ENCODE results near the gene UGT1A6. TPM values are rescaled to one million over a fixed set of nuclear protein-coding genes. Genes with fewer than 3 reads are reported as not detected.

UGT1A6 gene
- total RNA-seq, 5 donors from 2014 or later (not counting 1 experiment from before 2014, with no cell fraction given): 0.32 TPM; not detected in 4

GRCh38 chr2:233814056-233814835 is 121.6 kb downstream of the UGT1A6 start:
- ATAC-seq (replicated peaks in 1 of 4) (no peak), DNase-seq (peak in 2 of 35 experiments; percentile 10 to 18)
- Histone ChIP-seq H3K4me1 (ENCODE audit: control insufficient read depth in 1 of 2, extremely low read depth in 1 of 2, insufficient read depth in 2 of 2, low read length in 2 of 2) (no peaks in the 10 kb centered on the region), H3K9me3 (no peaks in the 10 kb centered on the region), H3K36me3 (ENCODE audit: control insufficient read depth in 2 of 2, extremely low read depth in 1 of 2, insufficient read depth in 1 of 2, low read length in 1 of 2) (no peaks in the 10 kb centered on the region), H3K27ac (ENCODE audit: low read length) (no peak overlapping the region), H3K4me3 (ENCODE audit: control insufficient read depth in 1 of 2, extremely low read depth in 1 of 2, low read length in 1 of 2) (no peak overlapping the region), H3K27me3 (replicated peaks in 1 of 2; ENCODE audit: control insufficient read depth in 2 of 2, extremely low read depth in 1 of 2, insufficient read depth in 2 of 2, low read length in 1 of 2) (peaks cover 0 to 38% of the 10 kb centered on the region in 2 experiments)
- ChIA-PET CTCF (no interaction called here), POLR2A (no interaction called here)
- H3K9me3 Mint-ChIP-seq: no peaks in the 10 kb centered on the region
- H3K4me1 Mint-ChIP-seq: peaks cover 0 to 5% (median 0%) of the 10 kb centered on the region in 3 donors
- H3K4me3 Mint-ChIP-seq: no peak overlapping the region
- peaks cover 16 to 38% of the 10 kb centered on the region in 2 donors for H3K27me3 Mint-ChIP-seq
- no peak overlapping the region for H3K27ac Mint-ChIP-seq
- no peaks in the 10 kb centered on the region for H3K36me3 Mint-ChIP-seq
- WGBS (ENCODE audit: insufficient coverage): 43% methylated on average over 1 of the region's 2 CpGs

GRCh38 chr2:233815861-233816260 is 123.2 kb downstream of the UGT1A6 start:
- Mint-ChIP-seq H3K27me3 (peaks cover 14 to 39% of the 10 kb centered on the region in 2 donors), H3K36me3 (no peaks in the 10 kb centered on the region), H3K27ac (no peak overlapping the region), H3K9me3 (no peaks in the 10 kb centered on the region), H3K4me3 (no peak overlapping the region), H3K4me1 (peaks cover 0 to 5% (median 0%) of the 10 kb centered on the region in 3 donors)
- DNase-seq (no peak), ATAC-seq (replicated peaks in 1 of 4) (no peak)
- no peak overlapping the region for H3K4me3 ChIP-seq (ENCODE audit: control insufficient read depth in 1 of 2, extremely low read depth in 1 of 2, low read length in 1 of 2)
- H3K4me1 ChIP-seq (ENCODE audit: control insufficient read depth in 1 of 2, extremely low read depth in 1 of 2, insufficient read depth in 2 of 2, low read length in 2 of 2): no peaks in the 10 kb centered on the region
- H3K27ac ChIP-seq (ENCODE audit: low read length): no peak overlapping the region
- no peaks in the 10 kb centered on the region for H3K9me3 ChIP-seq
- WGBS (ENCODE audit: insufficient coverage): no CpG with 5 or more reads among the region's 6 CpGs
- CTCF ChIA-PET: no interaction called here
- no peaks in the 10 kb centered on the region for H3K36me3 ChIP-seq (ENCODE audit: control insufficient read depth in 2 of 2, extremely low read depth in 1 of 2, insufficient read depth in 1 of 2, low read length in 1 of 2)
- H3K27me3 ChIP-seq (replicated peaks in 1 of 2; ENCODE audit: control insufficient read depth in 2 of 2, extremely low read depth in 1 of 2, insufficient read depth in 2 of 2, low read length in 1 of 2): peaks cover 0 to 48% of the 10 kb centered on the region in 2 experiments
- POLR2A ChIA-PET: no interaction called here

- Histone ChIP-seq H3K36me3 (ENCODE audit: control insufficient read depth in 2 of 2, extremely low read depth in 1 of 2, insufficient read depth in 1 of 2, low read length in 1 of 2) (no peaks in the 10 kb centered on the region), H3K4me1 (ENCODE audit: control insufficient read depth in 1 of 2, extremely low read depth in 1 of 2, insufficient read depth in 2 of 2, low read length in 2 of 2) (no peaks in the 10 kb centered on the region), H3K27me3 (replicated peaks in 1 of 2; ENCODE audit: control insufficient read depth in 2 of 2, extremely low read depth in 1 of 2, insufficient read depth in 2 of 2, low read length in 1 of 2) (peaks cover 0 to 47% of the 10 kb centered on the region in 2 experiments), H3K27ac (ENCODE audit: low read length) (no peak overlapping the region), H3K4me3 (ENCODE audit: control insufficient read depth in 1 of 2, extremely low read depth in 1 of 2, low read length in 1 of 2) (no peak overlapping the region), H3K9me3 (no peaks in the 10 kb centered on the region)
- Mint-ChIP-seq H3K36me3 (no peaks in the 10 kb centered on the region), H3K27me3 (peaks cover 14 to 38% of the 10 kb centered on the region in 2 donors), H3K4me1 (peaks cover 0 to 5% (median 0%) of the 10 kb centered on the region in 3 donors), H3K9me3 (no peaks in the 10 kb centered on the region), H3K27ac (no peak overlapping the region), H3K4me3 (no peak overlapping the region)
- ATAC-seq (replicated peaks in 1 of 4): no peak
- CTCF ChIA-PET: no interaction called here
- peak in 1 of 35 experiments; percentile 5 for DNase-seq
- no CpG with 5 or more reads among the region's 2 CpGs for WGBS (ENCODE audit: insufficient coverage)
- POLR2A ChIA-PET: no interaction called here
Measured at GRCh38 chr2:233816334-233816733, 123.6 kb downstream of the UGT1A6 start.

GRCh38 chr2:233816771-233817170 is 124.1 kb downstream of the UGT1A6 start:
- H3K36me3 Mint-ChIP-seq: no peaks in the 10 kb centered on the region
- no peaks in the 10 kb centered on the region for H3K9me3 Mint-ChIP-seq

GRCh38 chr2:233817361-233817911 is 124.7 kb downstream of the UGT1A6 start:
- no peak overlapping the region for H3K27ac Mint-ChIP-seq
- DNase-seq (peak in 1 of 35 experiments; percentile 22), ATAC-seq (replicated peaks in 1 of 4) (no peak)
- H3K4me1 ChIP-seq (ENCODE audit: control insufficient read depth in 1 of 2, extremely low read depth in 1 of 2, insufficient read depth in 2 of 2, low read length in 2 of 2): no peaks in the 10 kb centered on the region
- H3K9me3 Mint-ChIP-seq: no peaks in the 10 kb centered on the region
- H3K4me3 ChIP-seq (ENCODE audit: control insufficient read depth in 1 of 2, extremely low read depth in 1 of 2, low read length in 1 of 2): no peak overlapping the region
- H3K4me3 Mint-ChIP-seq: no peak overlapping the region
- peaks cover 0 to 52% of the 10 kb centered on the region in 2 experiments for H3K27me3 ChIP-seq (replicated peaks in 1 of 2; ENCODE audit: control insufficient read depth in 2 of 2, extremely low read depth in 1 of 2, insufficient read depth in 2 of 2, low read length in 1 of 2)
- H3K4me1 Mint-ChIP-seq: peaks cover 0 to 5% (median 0%) of the 10 kb centered on the region in 3 donors
- ChIA-PET CTCF (no interaction called here), POLR2A (no interaction called here)
- no peaks in the 10 kb centered on the region for H3K36me3 ChIP-seq (ENCODE audit: control insufficient read depth in 2 of 2, extremely low read depth in 1 of 2, insufficient read depth in 1 of 2, low read length in 1 of 2)
- no peaks in the 10 kb centered on the region for H3K36me3 Mint-ChIP-seq
- 65% methylated on average over 3 of the region's 3 CpGs for WGBS (ENCODE audit: insufficient coverage)
- peaks cover 14 to 33% of the 10 kb centered on the region in 2 donors for H3K27me3 Mint-ChIP-seq
- no peaks in the 10 kb centered on the region for H3K9me3 ChIP-seq
- H3K27ac ChIP-seq (ENCODE audit: low read length): no peak overlapping the region

More at GRCh38 chr2:233816771-233817170, 124.1 kb downstream of the UGT1A6 start:
- Histone ChIP-seq H3K4me3 (ENCODE audit: control insufficient read depth in 1 of 2, extremely low read depth in 1 of 2, low read length in 1 of 2) (no peak overlapping the region), H3K27me3 (replicated peaks in 1 of 2; ENCODE audit: control insufficient read depth in 2 of 2, extremely low read depth in 1 of 2, insufficient read depth in 2 of 2, low read length in 1 of 2) (peaks cover 0 to 45% of the 10 kb centered on the region in 2 experiments), H3K9me3 (no peaks in the 10 kb centered on the region), H3K36me3 (ENCODE audit: control insufficient read depth in 2 of 2, extremely low read depth in 1 of 2, insufficient read depth in 1 of 2, low read length in 1 of 2) (no peaks in the 10 kb centered on the region), H3K27ac (ENCODE audit: low read length) (no peak overlapping the region), H3K4me1 (ENCODE audit: control insufficient read depth in 1 of 2, extremely low read depth in 1 of 2, insufficient read depth in 2 of 2, low read length in 2 of 2) (no peaks in the 10 kb centered on the region)
- Mint-ChIP-seq H3K4me3 (no peak overlapping the region), H3K27ac (no peak overlapping the region), H3K27me3 (peaks cover 14 to 37% of the 10 kb centered on the region in 2 donors), H3K4me1 (peaks cover 0 to 5% (median 0%) of the 10 kb centered on the region in 3 donors)
- ChIA-PET POLR2A (no interaction called here), CTCF (no interaction called here)
- 100% methylated on average over 2 of the region's 4 CpGs for WGBS (ENCODE audit: insufficient coverage)
- no peak for DNase-seq
- ATAC-seq (replicated peaks in 1 of 4): no peak

GRCh38 chr2:233817995-233818638 is 125.4 kb downstream of the UGT1A6 start:
- peaks cover 14 to 33% of the 10 kb centered on the region in 2 donors for H3K27me3 Mint-ChIP-seq
- Histone ChIP-seq H3K9me3 (no peaks in the 10 kb centered on the region), H3K4me3 (ENCODE audit: control insufficient read depth in 1 of 2, extremely low read depth in 1 of 2, low read length in 1 of 2) (no peak overlapping the region), H3K27me3 (replicated peaks in 1 of 2; ENCODE audit: control insufficient read depth in 2 of 2, extremely low read depth in 1 of 2, insufficient read depth in 2 of 2, low read length in 1 of 2) (peaks cover 0 to 55% of the 10 kb centered on the region in 2 experiments), H3K27ac (ENCODE audit: low read length) (no peak overlapping the region), H3K36me3 (ENCODE audit: control insufficient read depth in 2 of 2, extremely low read depth in 1 of 2, insufficient read depth in 1 of 2, low read length in 1 of 2) (no peaks in the 10 kb centered on the region), H3K4me1 (ENCODE audit: control insufficient read depth in 1 of 2, extremely low read depth in 1 of 2, insufficient read depth in 2 of 2, low read length in 2 of 2) (no peaks in the 10 kb centered on the region)
- POLR2A ChIA-PET: no interaction called here
- H3K27ac Mint-ChIP-seq: no peak overlapping the region
- WGBS (ENCODE audit: insufficient coverage): 90% methylated on average over 10 of the region's 11 CpGs
- CTCF ChIA-PET: no interaction called here
- no peak overlapping the region for H3K4me3 Mint-ChIP-seq
- H3K4me1 Mint-ChIP-seq: peaks cover 0 to 5% (median 0%) of the 10 kb centered on the region in 3 donors
- DNase-seq (peak in 2 of 35 experiments; percentile 9 to 19), ATAC-seq (replicated peaks in 1 of 4) (no peak)
- H3K36me3 Mint-ChIP-seq: no peaks in the 10 kb centered on the region
- H3K9me3 Mint-ChIP-seq: no peaks in the 10 kb centered on the region

Measured in T-cell (primary cell).